ENCODE results near the gene XIRP1.

XIRP1 gene

GRCh38 chr3:39141171-39141995 is 51.0 kb downstream of the XIRP1 start:
- no peak for TF ChIP-seq CTCF (IDR thresholded peaks at IDR 0.05; ENCODE audit: low read depth, low read length, missing control alignments)
- DNase-seq (ENCODE audit: low read depth) = no peak
- in situ Hi-C loops (cut with HindIII; ENCODE audit: low sequenced_read_pairs) = no loop called here
- H3K4me3 ChIP-seq (ENCODE audit: low read depth, low read length) = no peak overlapping the region

- in situ Hi-C loops (cut with HindIII; ENCODE audit: low sequenced_read_pairs) = no loop called here
- TF ChIP-seq CTCF (IDR thresholded peaks at IDR 0.05; ENCODE audit: low read depth, low read length, missing control alignments) = no peak
- no peak for DNase-seq (ENCODE audit: low read depth)
- H3K4me3 ChIP-seq (ENCODE audit: low read depth, low read length) = no peak overlapping the region
These were observed 51.9 kb downstream of the XIRP1 start for GRCh38 chr3:39140341-39140971.

GRCh38 chr3:39139442-39139841 is 53.0 kb downstream of the XIRP1 start:
- TF ChIP-seq CTCF (IDR thresholded peaks at IDR 0.05; ENCODE audit: low read depth, low read length, missing control alignments) = no peak
- DNase-seq (ENCODE audit: low read depth) = no peak
- in situ Hi-C loops (cut with HindIII; ENCODE audit: low sequenced_read_pairs) = no loop called here
- no peak overlapping the region for H3K4me3 ChIP-seq (ENCODE audit: low read depth, low read length)

GRCh38 chr3:39138804-39139415 is 53.5 kb downstream of the XIRP1 start:
- TF ChIP-seq CTCF (IDR thresholded peaks at IDR 0.05; ENCODE audit: low read depth, low read length, missing control alignments) = no peak
- DNase-seq (ENCODE audit: low read depth) = no peak
- in situ Hi-C loops (cut with HindIII; ENCODE audit: low sequenced_read_pairs) = no loop called here
- no peak overlapping the region for H3K4me3 ChIP-seq (ENCODE audit: low read depth, low read length)

- H3K4me3 ChIP-seq (ENCODE audit: low read depth, low read length) = no peak overlapping the region
- no peak for TF ChIP-seq CTCF (IDR thresholded peaks at IDR 0.05; ENCODE audit: low read depth, low read length, missing control alignments)
- DNase-seq (ENCODE audit: low read depth) = no peak
- in situ Hi-C loops (cut with HindIII; ENCODE audit: low sequenced_read_pairs) = no loop called here
These were observed 54.2 kb downstream of the XIRP1 start for GRCh38 chr3:39137991-39138803.

- no peak overlapping the region for H3K4me3 ChIP-seq (ENCODE audit: low read depth, low read length)
- in situ Hi-C loops (cut with HindIII; ENCODE audit: low sequenced_read_pairs) = no loop called here
- no peak for DNase-seq (ENCODE audit: low read depth)
- no peak for TF ChIP-seq CTCF (IDR thresholded peaks at IDR 0.05; ENCODE audit: low read depth, low read length, missing control alignments)
These were observed 54.9 kb downstream of the XIRP1 start for GRCh38 chr3:39137435-39137936.
